ENCODE measurements around the gene EPHB1.
A peak's percentile ranks its signal among the peaks of the same experiment; 100 is the strongest.
"Not testable (repeated sequence)": the region's sequence is repeated elsewhere in the genome, so short reads cannot be mapped to it uniquely, and the experiment has no call there.

The EPHB1 gene

DNA sequence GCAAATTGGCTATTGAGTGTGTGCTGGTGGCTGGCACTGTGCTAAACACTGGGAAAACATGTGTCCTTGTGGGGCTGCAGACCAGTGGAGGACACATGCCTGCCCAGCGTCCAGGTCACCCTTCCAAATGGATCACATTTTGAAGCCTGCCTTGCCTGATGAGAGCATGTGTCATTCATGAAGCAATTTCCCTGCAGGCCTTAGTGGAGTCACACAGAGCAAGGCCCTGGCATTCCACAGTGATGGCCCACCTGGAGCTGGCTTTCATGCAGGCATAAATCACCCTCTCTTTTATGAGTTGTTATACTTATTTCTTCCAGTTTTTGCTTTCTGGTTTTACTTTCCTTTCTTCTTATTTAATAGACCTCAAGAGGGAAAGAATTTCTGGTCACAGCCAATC, 219.5 kb downstream of the EPHB1 start:
- no peak for DNase-seq

DNA sequence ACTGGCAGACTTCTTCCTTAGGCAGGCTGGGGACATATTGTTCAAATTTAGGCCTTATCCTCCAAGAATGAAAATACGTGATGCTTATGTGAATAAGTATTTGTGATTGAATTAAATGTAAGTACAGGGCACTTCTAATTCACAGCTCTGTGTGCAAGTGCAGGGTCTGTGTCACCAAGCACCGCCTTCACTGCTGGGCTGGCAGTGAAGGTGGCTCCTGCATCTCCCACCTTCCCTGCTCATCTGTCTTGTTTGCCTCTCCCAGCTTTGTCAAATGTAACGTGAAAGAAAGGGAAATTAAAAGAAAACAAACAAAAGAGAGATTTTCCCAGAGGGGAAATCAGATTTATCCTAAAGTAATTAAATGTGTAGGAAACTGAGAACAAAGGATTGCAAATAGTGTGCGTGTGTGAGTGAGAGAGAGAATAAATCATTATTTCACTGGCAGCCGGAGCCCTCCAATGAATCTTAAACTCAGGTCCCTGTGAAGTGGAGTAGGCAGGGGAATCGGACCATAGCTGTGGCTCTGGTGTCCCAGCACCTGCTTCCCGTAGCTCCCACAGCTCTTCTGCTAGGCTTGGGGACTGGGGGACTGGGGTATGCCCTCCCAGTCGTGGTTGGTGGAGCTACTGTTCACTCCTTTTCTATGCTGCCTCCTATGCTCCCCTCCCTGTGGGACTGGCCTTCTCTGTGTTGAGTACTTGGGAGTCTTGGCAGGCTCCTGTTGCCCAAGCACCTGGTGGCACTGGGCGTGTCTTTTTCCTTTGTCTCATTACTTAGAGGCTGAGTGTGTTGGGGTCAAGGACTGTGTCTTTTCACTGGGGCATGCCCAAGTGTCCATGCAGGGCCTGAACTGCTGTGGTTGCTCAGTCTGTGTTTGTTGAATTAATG, 222.2 kb downstream of the EPHB1 start:
- no peak for DNase-seq

DNA sequence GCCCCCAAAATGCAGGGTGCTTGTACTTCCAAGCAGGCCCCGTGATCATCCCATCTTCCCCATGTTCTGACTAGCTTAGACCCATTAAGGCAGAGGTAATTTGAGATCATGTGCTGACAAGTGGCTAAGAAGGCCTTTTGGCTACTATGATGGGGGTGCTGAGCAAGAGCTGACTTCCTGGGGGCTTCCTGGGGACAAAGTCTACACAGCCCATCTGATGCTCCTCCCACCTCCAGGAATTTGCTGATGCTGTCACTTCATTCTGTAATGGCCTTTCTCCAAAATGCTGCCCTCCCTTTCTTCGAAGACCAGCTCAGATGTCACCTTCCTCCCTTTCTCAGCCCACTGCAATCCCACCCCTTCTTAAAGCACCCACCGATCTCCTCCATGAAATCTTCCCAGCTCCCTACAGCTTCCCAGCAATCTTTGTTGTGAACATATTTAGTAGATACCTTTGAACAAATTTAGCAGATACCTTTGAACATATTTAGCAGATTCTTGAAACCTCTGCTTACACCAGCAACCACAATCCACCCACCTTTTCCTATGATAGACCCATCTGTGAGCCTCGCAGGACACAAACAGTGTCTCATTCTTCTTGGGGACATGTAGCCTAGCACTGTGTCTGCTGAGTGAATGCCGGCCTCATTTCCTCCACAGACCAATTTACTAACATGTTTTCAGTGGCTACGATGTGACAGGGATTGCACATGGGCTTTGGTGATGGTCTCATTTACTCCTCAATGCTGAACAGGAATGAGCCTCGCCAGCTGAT, 223.3 kb downstream of the EPHB1 start:
- no peak for DNase-seq

- DNase-seq: peak; percentile 11
These were observed 225.1 kb downstream of the EPHB1 start for GRCh38 chr3:135020181-135020580.

GRCh38 chr3:135023996-135024658, 229.1 kb downstream of the EPHB1 start:
- peak; percentile 32 for DNase-seq

GRCh38 chr3:135030768-135031615, 235.9 kb downstream of the EPHB1 start:
- not testable (repeated sequence) for DNase-seq

GRCh38 chr3:135033737-135034136, 238.7 kb downstream of the EPHB1 start:
- DNase-seq: no peak

- no peak for DNase-seq
These were observed 239.3 kb downstream of the EPHB1 start for GRCh38 chr3:135034291-135034768.

DNA sequence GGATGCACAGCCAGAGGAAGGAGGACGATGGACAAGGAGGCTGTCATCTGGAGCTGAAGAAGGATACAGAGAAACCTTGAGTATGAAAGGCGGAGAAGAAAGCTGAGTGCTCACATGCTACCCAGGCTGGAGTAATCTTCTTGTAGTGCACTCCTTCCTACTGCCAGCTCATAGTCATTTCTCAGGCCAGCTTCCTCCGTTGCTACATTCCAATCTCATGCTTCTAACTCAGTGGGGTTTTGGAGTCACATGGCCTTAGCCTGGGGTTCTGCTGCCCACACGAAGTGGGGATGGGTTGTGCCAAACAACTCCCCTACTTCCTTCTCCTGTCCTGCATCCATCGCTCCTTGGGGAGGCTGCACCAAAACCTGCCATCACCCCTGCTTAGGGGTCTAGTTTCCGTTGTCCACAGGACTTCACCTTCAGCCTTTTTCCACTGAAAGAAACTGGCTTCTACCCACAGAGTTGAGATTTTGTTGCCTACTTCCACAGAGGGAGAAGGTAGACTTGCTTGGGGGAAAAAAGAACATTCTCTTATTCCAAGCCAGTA, 239.9 kb downstream of the EPHB1 start:
- DNase-seq: no peak

DNA sequence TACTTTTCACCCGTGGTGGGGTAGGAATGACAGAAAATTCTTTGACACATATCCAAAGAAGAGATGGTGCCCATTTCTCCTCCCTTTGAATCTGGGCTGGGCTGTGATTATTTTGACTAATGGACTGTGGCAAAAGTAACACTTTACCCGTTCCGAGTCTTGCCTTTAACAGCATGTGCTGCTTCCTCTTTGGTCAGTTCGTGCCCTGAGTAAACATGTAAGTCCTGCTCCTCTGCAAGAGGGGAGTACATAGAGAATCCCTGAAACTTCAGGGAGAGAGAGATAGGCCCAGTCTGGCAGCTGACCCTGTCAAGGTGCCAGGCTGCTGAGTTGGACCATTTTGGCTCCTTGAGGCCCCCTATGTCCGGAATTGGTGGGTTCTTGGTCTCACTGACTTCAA, 243.1 kb downstream of the EPHB1 start:
- DNase-seq: no peak

DNA sequence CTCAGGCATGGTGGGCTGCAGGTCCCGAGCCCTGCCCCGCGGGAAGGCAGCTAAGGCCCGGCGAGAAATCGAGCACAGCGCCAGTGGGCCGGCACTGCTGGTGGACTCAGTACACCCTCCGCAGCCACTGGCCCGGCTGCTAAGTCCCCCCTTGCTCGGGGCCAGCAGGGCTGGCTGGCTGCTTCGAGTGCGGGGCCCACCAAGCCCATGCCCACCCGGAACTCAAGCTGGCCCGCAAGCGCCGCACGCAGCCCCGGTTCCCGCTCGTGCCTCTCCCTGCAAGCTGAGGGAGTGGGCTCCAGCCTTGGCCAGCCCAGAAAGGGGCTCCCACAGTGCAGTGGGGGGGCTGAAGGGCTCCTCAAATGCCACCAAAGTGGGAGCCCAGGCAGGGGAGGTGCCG, 244.5 kb downstream of the EPHB1 start:
- not testable (repeated sequence) for DNase-seq

GRCh38 chr3:135040321-135041240, 245.5 kb downstream of the EPHB1 start:
- peak; percentile 71 for DNase-seq

DNA sequence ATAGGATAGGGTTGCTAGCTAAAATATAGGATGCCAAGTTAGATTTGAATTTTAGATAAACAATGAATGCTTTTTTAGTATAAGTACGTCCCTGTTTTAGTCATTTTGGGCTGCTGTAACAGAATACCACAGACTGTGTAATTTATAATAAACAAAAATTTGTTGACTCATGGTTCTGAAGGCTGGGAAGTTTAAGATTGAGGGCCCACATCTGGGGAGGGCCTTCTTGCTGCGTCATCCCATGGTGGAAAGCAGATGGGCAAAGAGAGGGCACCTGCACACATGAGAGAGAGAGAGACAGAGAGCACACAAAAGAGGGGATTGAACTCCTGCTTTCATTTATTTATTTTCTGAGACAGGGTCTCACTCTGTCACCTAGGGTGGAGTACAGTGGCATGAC, 246.5 kb downstream of the EPHB1 start:
- DNase-seq: peak; percentile 34

DNA sequence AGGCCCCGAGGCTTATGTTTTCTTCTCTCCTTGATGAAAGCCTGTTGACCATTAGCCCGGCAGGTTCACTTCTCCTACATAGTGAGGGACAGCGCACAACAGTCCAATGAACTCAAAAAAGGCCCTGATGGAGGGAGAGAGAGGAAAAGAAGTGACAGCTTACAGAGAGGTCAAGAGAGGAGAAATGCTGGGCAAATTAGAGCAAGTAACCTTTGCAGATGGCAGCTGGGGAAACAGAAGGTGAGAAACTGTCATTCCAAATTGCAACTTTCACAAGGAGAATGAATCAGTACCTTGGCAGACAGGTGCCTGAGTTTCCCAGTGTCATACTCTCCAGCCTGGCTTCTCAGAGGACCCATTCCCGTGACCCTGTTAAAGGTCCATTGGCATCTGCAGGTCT, 252.0 kb downstream of the EPHB1 start:
- DNase-seq: no peak

DNA sequence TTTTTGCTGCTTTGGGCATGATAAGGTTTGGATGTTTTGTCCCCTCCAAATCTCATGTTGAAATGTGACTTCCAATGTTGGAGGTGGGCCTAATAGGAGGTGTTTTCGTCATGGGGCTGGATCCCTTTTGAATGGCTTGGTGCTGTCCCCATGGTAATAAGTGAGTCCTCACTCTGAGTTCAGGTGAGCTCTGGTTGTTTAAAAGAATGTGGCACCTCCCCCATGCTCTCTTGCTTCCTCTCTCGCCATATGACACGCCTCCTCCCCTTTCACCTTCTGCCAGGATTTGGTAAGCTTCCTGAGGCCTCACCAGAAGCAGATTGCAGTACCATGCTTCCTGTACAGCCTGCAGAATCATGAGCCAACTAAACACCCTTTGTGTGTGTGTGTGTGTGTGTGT, 255.5 kb downstream of the EPHB1 start:
- no peak for DNase-seq

DNA sequence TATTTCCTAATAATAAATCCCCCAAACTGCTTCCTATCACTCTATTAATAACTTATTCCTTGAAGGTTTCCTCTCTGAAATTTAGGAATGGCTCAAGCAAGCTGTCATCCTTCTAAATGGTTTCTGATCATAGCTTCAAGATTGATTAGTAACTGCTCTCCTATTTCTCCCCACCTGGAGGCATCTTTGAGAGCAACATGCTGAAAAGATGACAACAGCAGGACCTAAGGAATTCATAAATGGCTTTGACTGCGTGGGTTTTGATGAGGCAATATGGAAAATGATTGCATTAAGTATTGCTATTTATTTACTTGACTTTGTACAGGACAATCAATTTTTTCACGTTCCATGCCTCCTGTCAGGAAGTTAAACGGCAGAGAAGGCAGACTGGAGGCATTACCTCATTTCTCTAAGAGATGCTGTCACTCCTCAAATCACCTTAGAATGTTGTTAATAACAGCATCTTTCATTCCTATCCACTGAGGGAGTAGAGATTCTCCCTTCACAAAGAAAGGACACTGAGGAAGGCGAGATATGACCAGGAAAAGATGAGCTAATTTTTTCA, 256.4 kb downstream of the EPHB1 start:
- DNase-seq: no peak

GRCh38 chr3:135055449-135055848, 260.4 kb downstream of the EPHB1 start:
- no peak for DNase-seq

DNA sequence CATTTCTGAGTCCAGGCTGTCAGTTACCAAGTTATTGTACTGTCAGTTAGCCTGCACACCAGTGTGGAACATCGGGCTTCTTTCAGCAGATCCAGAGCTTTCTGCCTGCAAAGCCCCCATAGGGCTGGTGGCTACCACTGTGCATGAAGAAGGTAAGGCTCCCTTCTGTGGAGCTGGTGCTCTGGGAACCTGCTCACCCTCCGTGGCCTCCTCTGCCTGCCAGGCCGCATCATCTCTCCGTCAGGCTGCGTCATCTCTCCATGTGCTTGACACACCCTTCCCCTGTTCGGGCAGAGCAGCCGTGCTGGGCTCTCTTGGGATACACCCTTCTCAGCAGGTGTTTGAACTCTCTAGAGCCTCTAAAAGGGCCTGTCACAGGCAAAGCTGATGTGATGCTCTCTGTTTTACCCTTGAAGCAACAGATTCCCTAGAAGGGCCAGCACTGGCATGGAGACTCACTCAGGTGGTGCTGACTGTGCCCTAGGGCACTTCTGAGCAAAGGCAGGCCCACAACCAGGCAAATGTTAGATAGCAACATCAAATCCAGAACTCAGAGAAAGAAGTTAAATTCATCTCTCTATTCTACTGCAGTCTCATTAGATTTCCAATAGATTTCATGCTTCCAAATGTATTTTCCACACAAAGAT, 261.1 kb downstream of the EPHB1 start:
- DNase-seq: no peak

GRCh38 chr3:135056733-135057310, 261.8 kb downstream of the EPHB1 start:
- no peak for DNase-seq

DNA sequence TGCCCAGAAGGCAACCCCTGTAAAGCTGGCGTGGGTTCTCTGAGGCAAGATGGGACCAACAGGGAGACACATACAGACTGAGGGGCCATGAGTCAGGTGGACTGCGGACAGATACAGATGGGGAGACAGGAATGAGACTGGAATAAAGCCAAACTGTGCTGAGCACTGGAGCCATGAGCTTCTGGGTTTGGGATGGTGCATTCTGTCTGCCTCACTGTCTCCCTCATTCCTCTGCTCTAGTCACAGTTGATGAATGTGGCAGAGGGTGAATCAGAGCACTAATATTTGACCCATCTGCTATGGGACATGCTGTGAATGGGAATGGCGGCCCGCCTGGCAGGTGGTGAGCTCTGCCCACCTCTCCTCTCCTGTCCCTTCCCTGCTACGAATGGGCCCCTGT, 262.9 kb downstream of the EPHB1 start:
- DNase-seq: no peak
